Endothelial cell of umbilical vein (primary cell): ENCODE data around the gene NF1.

Experiments used
- EZH2 ChIP-seq: IDR thresholded peaks from 2 replicates; pipeline ENCODE4 v1.6.1; 2012; ENCODE audit warnings: borderline replicate concordance, low read depth, mild to moderate bottlenecking, moderate library complexity, low read length, inconsistent platforms; ENCODE audit not compliant: severe bottlenecking
- POLR2A ChIP-seq: IDR thresholded peaks from 2 replicates; pipeline ENCODE4 v1.6.1; 2012; ENCODE audit warnings: low read depth, mild to moderate bottlenecking, control low read depth, low read length
- TF ChIP-seq, protein P1 (sequence below), 2 donors: IDR thresholded peaks; 1 replicate in 1 of 2; 2 replicates in 1 of 2; pipeline ENCODE4 v1.5.1; 2011; ENCODE audit warnings: low read length in 2 of 2, mild to moderate bottlenecking in 2 of 2, moderate library complexity in 2 of 2, control low read depth in 1 of 2, inconsistent platforms in 1 of 2, low read depth in 1 of 2; ENCODE audit not compliant: insufficient read depth in 1 of 2; ENCODE audit errors: extremely low read depth in 1 of 2

DNA sequence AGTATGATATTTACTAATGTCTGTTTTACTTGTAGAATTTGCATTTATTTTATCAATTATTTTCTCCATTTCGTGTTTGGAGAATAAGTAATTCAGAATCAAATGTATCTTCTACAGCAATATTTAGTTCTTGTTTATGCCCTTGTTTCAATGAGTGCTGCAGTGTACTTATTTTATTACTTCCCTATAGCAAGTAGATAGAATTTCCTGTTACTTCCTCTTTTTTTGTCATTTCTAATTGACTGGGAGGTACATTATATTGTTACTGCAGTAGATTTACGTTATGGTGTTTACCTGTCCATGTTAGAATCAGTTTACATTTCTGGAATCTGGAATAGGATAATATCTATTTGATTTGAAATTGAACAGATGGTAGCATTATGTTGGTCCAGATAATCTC lies 131.1 kb downstream of the NF1 start:
- TF ChIP-seq POLR2A (no peak), EZH2 (no peak)
- TF ChIP-seq, protein P1, sequence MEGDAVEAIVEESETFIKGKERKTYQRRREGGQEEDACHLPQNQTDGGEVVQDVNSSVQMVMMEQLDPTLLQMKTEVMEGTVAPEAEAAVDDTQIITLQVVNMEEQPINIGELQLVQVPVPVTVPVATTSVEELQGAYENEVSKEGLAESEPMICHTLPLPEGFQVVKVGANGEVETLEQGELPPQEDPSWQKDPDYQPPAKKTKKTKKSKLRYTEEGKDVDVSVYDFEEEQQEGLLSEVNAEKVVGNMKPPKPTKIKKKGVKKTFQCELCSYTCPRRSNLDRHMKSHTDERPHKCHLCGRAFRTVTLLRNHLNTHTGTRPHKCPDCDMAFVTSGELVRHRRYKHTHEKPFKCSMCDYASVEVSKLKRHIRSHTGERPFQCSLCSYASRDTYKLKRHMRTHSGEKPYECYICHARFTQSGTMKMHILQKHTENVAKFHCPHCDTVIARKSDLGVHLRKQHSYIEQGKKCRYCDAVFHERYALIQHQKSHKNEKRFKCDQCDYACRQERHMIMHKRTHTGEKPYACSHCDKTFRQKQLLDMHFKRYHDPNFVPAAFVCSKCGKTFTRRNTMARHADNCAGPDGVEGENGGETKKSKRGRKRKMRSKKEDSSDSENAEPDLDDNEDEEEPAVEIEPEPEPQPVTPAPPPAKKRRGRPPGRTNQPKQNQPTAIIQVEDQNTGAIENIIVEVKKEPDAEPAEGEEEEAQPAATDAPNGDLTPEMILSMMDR (IDR thresholded peaks at IDR 0.05; ENCODE audit: extremely low read depth in 1 of 2, insufficient read depth in 1 of 2, low read depth in 1 of 2, low read length in 2 of 2), result no peak
